Suppressor macrophage treated with lipopolysaccharide for 4 hours (primary cell): ENCODE measurements around the gene ZNF600.
"Not testable (repeated sequence)": the region's sequence is repeated elsewhere in the genome, so short reads cannot be mapped to it uniquely, and the experiment has no call there.

Experiments used
- DNase-seq: peaks from one replicate; pipeline ENCODE4 v3.0.0-alpha.2; 2020

The ZNF600 gene

DNA sequence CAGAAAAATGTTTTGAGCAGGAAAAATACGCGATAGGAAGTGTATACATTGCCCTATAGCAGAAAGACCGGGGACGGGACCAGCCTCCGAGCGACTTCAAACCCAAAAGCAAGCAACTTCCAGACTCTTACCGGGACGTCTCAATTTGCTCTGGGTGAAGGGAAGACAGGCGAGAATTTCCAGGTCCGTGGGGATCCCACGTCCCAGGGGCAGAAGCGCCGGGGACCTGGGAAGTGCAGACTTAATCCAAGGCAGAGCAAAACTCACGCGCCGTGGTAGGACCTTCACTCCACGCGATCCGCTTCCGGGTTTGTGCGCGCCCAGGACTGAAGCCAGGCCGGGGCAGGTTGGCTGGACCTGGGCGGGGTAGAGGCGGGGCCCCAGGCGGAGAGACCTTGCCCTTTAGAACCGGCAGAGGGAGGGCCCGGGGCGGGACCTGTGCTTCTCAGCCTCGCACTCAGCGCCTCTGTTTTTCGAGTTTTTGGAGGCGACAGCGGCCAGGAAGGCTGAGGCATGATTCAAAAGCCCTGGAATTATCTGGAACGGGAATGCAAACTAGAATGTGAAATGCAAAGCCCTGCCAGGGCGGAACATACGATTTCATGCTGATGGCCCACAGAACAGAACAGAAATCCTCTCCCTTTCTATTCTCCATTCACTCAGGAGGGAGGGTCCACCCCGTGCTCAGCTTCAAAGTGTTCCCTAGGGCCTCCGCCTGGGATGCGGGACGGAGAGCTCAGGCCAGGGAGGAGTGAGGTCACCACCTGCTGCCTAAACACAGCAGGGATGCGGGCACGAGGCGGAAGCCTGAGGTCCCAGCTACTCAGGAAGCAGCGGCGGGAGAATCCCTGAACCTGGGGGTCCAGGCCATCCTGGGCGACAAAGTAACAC, at the start of gene ZNF600:
TSS of gene ZNF600 (minus strand) at position 328 of the 891 bp plus-strand sequence. CDS start 7,903 bp downstream, outside the sequence.
- peak; percentile 77 for DNase-seq

DNA sequence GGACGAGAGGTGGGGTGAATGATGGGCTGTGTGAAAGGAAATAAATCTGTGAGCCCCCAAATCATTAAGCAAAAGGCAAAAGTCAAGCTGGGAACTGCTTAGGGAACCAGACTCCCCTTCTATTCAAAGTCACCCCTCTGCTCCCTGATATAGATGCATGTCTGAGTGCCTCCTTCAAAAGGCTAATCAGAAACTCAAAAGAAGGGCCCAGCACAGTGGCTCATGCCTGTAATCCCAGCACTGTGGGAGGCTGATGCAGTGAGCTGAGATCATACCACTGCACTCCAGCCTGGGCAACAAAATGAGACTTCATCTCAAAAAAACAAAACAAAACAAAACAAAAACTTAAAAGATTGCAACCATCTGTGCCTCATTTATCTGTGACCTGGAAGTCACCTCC, 47.7 kb upstream of the ZNF600 start:
- DNase-seq, result not testable (repeated sequence)

DNA sequence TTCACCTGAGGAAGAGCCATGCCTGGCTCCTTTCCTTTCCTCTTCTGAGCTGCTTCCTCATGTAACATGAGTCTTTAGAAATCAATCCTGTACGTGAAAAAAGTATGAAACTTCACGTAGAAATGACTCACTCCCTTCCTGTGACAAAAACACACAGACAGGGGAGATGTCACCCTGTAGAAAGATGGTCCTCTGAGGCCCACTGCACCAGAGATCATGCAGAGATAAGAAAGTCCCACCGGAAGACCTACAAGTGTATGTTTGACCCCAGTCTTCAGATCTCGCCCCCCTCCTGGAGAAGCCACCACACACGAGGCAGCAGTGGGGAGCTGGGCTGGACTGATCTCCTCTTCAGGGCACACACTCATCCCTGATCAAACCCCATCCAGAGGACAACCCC, 47.0 kb upstream of the ZNF600 start:
- DNase-seq, result not testable (repeated sequence)

DNA sequence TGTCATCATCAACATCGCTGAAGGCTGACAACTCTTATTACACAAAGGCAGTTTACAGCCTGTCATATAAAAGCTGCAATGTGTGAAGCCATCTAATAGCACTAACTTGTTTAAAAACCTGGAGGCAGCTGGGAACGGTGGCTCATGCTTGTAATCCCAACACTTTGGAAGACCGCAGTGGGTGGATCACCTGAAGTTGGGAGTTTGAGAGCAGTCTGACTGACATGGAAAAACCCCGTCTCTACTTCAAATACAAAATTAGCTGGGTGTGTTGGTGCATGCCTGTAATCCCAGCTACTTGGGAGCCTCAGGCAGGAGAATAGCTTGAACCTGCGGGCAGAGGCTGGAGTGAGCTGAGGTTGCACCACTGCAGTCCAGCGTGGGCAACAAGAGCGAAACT, 43.3 kb upstream of the ZNF600 start:
- not testable (repeated sequence) for DNase-seq

DNA sequence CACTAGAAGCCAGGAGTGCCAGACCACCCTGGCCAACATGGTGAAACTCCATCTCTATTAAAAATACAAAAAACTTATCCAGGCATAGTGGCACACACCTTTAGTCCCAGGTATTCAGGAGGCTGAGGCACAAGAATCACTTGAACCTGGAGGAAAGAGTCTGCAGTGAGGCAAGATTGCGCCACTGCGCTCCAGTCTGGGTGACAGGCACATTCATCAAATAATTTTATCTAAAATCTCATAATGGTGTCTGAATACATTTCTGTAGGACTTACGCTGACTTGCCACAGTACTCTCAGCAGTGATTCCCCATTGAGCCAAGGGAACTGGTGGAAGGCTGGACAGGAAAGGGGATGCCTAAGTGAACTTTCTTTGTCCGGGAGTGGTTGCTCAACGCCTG, 39.2 kb upstream of the ZNF600 start:
- DNase-seq, result no peak

DNA sequence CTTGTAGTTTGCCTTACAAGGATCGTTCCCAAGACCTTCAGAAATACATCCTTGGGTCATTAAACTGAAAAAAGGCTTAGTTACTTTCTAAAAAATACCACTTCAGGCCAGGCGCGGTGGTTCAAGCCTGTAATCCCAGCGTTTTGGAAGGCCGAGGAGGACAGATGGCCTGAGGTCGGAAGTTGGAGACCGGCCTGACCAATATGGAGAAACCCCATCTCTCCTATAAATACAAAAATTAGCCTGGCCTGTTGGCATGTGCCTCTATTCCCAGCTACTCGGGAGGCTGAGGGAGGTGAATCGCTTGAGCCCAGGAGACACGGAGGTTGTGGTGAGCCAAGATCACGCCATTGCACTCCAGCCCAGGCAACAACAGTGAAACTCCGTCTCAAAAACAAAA, 37.1 kb upstream of the ZNF600 start:
- no peak for DNase-seq

DNA sequence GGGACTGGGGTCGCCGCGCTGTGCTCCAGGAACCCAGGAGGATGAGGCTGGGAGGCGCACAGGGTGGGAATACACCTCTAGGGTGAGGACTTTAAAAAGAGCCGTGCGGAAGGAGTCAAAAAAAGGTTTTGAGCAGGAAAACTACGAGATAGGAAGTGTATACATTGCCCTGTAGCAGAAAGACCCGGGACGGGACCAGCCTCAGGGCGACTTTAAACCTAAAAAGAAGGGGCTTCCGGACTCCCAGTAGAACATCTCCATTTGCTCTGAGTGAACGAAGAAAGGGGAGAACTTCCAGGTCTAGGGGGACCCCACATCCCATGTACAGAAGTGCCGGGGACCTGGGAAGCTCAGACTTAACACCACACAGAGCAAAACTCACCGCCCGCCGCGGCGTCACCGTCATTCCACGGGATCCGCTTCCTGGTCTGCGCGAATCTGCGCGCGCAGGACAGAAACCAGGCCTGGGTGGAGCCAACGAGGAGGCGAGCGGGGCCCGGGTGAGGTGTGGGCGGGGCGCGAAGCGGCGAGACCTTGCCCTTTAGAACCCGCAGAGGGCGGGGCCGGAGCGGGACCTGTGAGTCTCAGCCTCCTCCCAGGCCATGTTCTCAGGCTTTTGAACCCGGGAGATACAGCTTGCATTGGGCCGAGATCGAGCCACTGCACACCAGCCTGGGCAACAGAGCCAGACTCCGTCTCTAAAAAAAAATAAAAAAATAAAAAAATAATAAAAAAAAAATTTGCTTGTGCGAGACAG, 34.8 kb upstream of the ZNF600 start, which contains the start of gene ZNF28:
TSS of gene ZNF28 (minus strand) at position 430 of the 757 bp plus-strand sequence. CDS start 3,675 bp downstream, outside the sequence.
- DNase-seq, result peak; percentile 40

DNA sequence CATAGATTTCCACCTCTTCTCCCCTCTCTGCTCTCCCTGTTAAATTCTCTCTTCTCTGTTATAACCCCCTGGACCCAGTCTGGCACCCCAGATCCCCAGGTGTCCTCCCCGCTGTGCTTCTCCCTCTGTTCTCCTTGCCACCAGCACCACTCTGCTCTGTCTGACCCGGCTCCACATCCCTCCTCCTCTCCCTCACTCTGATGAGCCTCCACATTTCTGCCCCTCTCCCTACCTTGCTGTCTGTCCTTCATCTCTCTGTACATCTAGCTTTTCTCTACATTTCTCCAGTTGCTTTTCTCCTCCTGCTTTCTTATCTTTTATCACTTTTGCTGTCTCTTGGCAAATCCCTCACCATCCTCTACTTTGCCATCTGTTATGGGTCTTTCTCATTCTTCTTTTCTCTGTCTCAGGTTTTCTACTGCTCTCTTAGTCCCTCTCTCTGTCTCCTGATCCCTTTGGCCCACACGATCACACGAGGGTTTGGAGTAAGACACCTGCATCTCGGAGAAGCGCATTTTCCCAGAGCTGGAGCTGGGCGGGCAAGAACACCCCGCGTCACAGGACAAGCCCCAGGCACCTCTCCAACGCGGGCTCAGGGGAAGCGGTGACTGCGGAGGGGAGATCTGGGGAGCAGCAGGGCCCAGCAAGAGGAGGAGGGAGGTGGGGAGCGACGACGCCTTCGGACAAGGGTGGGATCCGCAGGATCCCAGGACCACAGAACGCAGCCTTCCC, 34.0 kb upstream of the ZNF600 start:
- peak; percentile 18 for DNase-seq

DNA sequence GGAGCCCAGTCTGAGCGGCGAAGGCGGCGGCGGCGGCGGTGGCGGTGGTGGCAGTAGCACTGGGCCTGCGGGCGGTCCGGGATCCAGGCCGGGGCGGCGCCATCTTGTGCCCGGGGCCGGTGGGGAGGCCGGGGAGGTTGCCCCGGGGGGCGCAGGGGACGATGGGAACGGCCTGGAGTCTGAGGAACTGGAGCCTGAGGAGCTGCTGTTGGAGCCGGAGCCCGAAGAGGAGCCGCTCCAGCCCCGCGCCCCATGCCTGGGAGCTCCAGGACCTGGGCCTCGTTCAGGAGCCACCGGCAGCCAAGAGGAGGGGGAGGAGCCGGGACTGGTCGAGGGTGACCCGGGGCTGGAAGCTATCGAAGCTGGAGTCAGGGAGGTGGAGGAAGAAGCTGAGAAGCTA, 23.2 kb upstream of the ZNF600 start:
- no peak for DNase-seq

DNA sequence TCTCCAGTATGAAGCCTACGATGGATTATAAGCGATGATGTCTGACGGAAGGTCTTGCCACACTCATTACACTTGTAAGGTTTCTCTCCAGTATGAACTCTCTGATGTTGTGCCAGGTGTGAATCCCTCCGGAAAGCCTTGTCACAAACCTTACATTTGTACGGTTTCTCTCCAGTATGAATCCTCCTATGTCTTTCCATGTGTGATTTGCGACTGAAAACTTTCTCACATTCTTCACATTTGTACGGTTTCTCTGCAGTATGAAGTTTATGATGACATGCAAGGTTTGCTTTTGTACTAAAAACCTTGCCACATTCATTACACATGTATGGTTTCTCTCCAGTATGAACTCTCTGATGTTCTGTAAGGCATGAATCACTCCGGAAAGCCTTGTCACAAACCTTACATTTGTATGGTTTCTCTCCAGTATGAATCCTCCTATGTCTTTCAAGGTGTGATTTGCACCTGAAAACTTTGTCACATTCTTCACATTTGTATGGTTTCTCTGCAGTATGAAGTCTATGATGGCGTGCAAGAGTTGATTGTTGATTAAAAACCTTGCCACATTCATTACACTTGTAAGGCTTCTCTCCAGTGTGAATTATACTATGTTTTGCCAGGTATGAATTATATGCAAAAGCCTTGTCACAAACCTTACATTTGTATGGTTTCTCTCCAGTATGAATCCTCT, 13.5 kb upstream of the ZNF600 start:
- DNase-seq, result not testable (repeated sequence)

DNA sequence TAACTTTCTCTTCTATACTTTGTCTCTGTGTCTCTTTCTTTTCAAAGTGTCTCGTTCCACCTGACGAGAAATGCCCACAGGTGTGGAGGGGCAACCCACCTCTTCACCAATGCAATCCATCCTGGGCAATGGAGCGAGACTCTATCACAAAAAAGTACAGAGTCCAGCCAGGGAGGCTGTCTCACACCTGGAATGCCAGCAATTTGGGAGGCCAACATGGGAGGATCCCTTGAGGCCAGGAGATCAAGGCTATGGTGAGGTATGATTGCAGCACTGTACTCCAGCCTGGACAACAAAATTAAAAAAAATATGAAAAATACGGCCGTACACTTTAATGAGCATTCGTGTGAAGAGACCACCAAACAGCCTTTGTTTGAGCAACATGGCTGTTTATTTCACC, 2.8 kb upstream of the ZNF600 start:
- no peak for DNase-seq

DNA sequence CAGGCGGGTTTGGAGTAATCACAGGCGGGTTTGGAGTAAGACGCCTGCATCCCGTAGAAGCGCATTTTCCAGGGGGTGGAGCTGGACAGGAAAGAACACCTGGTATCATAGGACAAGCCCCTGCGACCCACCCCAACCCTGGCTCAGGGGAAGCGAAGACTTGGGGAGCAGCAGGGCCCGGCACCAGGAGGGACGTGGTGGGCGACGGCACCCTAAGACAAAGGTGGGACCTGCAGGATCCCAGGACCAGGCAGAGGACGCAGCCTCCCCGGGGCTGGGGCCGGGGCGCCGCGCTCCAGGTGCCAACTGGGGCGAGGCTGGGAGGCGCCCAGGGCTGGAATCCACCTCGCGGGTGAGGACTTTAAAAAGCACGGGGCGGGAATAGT, 520 bp downstream of the ZNF600 start:
- no peak for DNase-seq

DNA sequence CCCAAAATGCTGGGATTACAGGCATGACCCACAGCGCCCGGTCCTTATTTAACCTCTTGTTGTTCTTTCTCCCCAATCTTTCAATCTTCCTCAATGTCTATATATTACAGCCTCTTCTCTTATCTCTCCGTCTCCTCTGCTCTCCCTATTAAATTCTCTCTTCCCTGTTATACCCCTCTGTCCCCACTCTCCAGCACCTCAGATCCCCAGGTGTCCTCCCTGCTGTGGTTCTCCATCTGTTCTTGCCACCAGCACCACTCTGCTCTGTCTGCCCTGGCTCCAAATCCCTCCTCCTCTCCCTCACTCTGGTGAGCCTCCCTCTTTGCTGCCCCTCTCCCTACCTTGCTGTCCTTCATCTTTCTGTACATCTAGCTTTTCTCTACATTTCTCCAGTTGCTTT, 1.1 kb downstream of the ZNF600 start:
- no peak for DNase-seq

DNA sequence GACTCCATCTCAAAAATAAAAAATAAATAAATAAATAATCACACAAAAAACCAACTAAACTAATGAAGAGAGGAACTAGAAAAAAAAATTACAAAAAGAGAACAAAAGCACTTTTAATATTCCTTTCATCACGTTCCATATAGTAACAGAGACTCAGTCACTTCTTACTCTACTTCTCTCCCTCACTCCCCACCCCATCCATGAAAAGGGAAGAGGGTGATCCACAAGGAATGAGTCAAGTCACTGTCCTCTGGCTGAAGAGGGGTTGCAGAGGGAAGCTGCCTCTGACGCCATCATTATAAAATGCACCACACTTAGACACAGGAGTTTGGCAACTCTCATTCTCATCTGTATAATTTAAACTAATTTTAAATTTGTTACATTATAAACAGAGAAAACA, 3.7 kb downstream of the ZNF600 start:
- not testable (repeated sequence) for DNase-seq

DNA sequence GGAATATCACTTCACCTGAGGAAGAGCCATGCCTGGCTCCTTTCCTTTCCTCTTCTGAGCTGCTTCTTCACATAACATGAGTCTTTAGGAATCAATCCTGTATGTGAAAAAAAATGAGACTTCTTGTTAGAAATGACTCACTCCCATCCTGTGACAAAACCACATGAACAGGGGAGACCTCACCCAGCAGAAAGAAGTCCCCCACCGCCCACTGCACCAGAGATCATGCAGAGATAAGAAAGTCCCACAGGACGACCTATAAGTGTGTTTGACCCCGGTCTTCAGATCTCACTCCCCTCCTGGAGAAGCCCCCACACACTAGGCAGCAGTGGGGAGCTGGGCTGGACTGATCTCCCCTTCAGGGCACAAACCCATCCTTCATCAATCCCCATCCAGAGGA, 7.8 kb downstream of the ZNF600 start:
- no peak for DNase-seq

DNA sequence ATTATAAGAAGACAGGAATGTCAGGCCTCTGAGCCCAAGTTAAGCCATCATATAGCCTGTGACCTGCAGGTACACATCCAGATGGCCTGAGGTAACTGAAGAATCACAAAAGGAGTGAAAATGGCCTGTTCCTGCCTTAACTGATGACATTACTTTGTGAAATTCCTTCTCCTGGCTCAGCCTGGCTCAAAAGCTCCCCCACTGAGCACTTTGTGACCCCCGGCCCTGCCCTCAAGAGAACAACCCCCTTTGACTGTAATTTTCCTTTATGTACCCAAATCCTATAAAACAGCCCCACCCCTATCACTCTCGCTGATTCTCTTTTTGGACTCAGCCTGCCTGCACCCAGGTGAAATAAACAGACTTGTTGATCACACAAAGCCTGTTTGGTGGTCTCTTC, 30.1 kb downstream of the ZNF600 start:
- DNase-seq, result not testable (repeated sequence)

DNA sequence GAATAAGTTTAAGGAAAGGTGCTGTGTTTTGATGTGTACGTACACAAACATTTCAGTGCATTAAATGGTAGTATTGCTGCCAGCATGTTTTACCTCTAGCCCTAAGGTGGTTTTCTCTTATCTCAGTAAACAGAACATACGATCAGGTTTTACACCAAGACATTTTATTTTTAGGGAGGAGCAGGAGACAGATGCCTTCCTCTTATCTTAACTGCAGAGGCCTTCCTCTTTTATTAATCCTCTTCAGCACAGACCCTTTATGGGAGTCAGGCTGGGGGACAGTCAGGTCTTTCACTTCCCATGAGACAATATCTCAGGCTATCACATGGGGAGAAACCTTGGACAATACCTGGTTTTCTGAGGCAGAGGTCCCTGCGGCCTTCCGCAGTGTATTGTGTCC, 36.8 kb downstream of the ZNF600 start:
- no peak for DNase-seq

DNA sequence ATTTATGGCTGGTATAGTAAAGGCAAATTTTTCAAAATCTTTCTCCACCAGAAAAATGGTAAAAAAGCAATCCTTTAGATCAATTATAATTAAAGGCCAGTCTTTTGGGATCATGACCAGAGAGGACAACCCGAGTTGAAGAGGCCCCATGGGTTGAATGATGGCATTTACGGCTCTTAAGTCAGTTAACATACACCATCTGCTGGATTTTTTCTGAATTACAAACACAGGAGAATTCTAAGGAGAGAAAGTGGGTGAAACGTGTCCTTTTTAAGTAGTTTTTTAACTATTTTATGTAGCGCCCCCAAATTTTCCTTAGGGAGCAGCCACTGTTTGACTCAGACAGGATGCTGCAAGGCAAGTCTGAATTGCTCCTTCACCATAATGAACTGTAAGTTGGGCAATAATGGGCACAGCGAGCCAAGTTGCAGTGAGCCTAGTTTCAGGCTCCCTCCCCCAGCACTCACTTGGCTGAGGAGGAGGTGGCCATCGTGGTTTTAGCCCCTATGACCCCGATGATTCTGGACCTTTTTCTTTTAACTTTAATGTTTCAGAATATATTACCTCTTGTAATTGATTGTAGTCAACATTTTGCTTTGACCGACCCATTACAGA, 38.1 kb downstream of the ZNF600 start:
- DNase-seq, result peak; percentile 53

DNA sequence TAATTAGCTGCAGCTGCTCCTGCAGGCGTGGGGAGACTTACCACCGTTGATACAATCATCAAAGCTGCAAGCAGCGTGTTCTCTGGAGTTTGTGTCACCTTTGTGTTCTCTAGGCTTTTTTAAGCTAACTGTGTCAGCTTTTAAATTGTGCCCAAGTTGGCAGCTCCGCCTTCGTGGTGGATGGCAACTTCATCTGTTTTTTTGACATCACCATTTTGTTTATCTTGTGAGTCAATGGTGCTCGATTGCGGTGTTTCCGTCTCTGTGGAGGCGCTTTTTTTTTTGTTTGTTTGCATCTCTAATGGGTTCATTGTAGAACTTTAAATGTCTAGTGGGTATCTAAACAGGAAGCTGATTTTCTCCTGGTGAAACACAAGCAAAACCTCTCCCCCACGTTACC, 40.7 kb downstream of the ZNF600 start:
- not testable (repeated sequence) for DNase-seq

DNA sequence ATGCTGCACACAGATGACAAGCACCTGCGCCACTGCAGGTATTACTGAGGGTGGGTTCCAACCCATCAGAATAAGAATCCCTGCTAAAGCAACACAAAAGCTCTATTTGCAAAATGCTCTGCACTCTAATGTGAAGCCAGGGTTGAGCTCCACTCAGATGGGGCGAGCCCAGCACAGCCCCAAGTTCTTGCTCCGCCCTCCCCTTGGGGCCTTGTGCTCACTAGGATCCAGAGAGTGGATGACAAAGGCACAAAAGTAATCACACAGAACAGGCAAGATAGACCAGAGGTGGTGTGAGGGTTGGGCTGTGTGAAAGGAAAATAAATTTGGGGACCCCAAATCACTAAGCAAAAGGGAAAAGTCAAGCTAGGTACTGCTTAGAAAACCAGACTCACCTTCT, 43.5 kb downstream of the ZNF600 start:
- no peak for DNase-seq

DNA sequence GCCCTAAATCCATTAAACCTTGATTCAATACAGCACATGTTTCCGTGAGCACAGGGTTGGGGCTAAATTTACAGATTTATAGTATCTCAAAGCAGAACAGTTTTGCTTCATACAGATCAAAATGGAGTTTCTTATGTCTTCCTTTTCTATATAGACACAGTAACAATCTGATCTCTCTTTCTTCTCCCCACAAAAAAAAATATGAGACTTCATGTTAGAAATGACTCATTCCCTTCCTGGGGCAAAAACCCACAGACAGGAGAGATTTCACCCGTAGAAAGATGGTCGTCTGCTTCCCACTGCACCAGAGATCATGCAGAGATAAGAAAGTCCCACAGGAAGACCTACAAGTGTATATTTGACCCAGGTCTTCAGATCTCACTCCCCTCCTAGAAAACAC, 44.1 kb downstream of the ZNF600 start:
- no peak for DNase-seq

DNA sequence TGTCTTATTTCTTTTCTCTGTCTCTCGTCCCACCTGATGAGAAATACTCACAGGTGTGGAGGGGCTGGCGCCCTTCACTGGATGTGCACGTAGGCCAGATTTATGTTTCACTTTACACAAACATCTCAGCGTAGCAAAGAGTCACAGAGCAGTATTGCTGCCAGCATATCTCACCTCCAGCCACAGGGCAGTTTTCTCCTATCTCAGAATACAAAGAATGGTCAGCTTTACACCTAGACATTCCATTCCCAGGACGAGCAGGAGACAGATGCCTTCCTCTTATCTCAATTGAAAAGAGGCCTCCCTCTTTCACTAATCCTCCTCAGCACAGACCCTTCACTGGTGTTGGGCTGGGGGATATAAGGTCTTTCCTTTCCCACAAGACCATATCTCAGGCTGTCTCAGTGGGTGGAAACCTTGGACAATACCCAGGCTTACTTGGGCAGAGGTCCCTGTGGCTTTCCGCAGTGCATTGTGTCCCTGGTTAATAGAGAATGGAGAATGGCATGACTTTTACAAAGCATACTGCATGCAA, 44.6 kb downstream of the ZNF600 start:
- DNase-seq, result no peak
